DMS79 treated with DMSO at 0.1 percent for 48 hours (cell line): Measurements from ENCODE around the gene ZNF841.
"Not testable (repeated sequence)": the region's sequence is repeated elsewhere in the genome, so short reads cannot be mapped to it uniquely, and the experiment has no call there.

Experiments
- DNase-seq: peaks from one replicate; lab custom pipeline; 2025; lab: John Stamatoyannopoulos, UW

Gene ZNF841

GRCh38 chr19:52066258-52066863, 29.2 kb downstream of the ZNF841 start:
- DNase-seq: no peak

DNA sequence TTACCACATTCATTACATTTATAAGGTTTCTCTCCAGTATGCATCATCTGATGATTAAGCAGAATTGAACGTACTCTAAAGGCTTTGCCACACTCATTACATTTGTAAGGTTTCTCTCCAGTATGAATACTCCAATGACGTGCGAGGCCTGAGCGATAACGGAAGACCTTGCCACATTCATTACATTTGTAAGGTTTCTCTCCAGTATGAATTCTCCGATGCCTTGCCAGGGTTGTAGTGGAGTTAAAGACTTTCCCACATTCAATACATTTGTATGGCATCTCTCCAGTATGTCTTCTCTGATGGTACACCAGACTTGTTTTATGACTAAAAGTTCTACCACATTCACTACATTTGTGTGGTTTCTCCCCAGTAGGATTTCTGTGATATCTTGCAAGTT, 30.2 kb downstream of the ZNF841 start:
- DNase-seq: no peak

GRCh38 chr19:52056480-52056879, 39.1 kb downstream of the ZNF841 start:
- DNase-seq: not testable (repeated sequence)

GRCh38 chr19:52051736-52052135, 43.8 kb downstream of the ZNF841 start:
- not testable (repeated sequence) for DNase-seq

DNA sequence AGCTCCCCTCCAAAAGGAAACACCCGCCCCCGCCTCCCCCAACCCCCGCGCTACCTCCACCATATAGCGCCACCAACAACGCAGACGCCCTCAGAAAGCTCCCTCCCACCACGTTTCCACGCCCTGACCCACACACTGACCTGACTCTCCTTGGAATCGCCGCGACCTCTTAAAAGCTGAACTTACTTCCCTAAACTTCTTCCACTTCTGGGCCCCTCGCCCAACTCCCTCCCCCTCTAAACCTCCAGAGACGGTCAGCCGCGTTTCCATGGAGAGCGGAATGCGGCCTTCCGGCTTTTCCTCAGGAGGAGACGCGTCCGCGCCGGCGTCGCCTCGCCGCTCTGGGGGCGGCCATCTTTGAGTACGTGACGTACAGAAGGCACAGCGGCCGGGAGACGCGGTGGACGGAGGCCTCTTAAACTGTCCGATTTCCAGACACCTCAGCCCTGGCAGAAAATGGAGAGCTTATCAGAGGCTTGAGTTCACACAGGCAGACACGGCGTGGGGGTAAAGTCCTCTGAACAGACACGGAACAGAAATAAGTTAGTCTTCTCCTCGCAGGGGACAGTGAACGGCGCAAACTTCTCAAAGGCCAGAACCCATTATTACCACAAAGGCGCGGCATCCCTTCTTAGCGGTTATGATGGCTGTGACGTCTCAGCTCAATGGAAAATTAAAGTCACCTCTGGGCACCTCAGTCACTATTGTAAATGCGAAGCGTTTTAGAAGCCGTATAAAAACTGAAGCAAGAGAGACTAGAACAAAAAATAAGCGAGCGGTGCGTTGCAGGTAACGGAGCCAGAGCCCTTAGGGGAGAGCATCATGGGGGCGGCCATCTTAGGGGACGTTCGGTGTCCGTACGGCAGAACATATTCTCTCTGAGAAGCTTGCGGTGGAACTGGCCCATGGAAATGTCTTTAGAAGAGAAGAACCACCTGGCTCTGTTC, 46.7 kb downstream of the ZNF841 start, which contains the start of gene ZNF432:
ZNF432 (minus strand) TSS at position 284 of the 947 bp plus-strand sequence. CDS start 1,970 bp downstream, outside the sequence.
- peak; percentile 93 for DNase-seq

DNA sequence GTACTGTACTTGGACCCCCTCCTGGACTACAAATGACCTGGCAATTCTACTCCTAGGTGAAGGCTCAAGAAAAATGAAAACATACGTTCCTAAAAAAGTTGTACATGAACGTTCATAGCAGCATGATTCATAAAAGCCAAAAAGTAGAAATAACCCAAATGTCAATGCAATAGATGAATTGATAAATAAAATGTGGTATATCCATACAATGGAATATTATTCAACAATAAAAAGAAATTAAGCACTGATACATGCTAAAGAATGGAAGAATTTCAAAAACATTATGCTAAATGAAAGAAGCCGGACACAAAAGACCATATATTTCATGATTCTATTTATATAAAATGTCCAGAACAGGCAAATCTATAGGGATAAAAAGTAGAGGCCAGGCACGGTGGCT, 56.4 kb downstream of the ZNF841 start:
- no peak for DNase-seq

- no peak for DNase-seq
These were observed 61.4 kb downstream of the ZNF841 start for GRCh38 chr19:52034051-52034728.

GRCh38 chr19:52028780-52029123, 66.8 kb downstream of the ZNF841 start:
- DNase-seq: peak; percentile 76

DNA sequence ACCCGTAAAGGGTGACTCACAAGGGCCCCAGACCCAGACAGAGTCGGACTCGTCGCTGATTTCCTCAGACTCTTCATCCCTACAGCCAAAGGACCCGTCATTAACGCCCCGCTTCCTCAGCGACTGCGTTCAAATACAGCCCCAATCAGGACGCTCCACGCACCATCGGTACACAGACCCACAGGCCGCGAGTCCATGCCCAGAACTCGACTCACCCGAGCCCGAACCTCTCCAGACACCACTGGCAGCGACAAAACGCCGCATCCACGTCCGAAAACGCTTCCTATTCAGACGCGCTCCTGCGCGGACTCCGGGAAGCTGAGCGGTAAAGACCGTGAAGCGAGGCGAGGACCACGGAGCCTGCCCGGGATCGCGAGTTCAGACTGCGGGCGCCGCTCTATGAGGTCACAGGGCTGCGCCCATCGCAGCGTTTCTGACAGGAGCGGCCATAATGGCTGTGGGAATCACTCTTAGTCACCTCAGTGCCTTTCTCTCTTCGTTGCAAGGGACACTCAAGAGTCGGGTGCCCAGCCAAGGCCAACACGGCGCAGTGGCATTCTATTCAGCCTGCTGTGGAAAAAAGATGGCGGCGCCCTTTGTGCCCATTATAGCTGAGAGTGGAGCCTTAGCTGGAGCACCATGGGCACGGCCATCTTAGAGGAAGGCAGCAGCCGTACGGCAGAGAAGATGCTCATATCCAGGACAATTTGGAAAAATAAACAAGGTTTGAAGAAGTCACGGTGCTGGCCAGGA, 67.4 kb downstream of the ZNF841 start, which contains the start of gene ZNF614:
ZNF614 (minus strand) TSS at position 353 of the 753 bp plus-strand sequence. CDS start 2,634 bp downstream, outside the sequence.
- peak; percentile 99 for DNase-seq

DNA sequence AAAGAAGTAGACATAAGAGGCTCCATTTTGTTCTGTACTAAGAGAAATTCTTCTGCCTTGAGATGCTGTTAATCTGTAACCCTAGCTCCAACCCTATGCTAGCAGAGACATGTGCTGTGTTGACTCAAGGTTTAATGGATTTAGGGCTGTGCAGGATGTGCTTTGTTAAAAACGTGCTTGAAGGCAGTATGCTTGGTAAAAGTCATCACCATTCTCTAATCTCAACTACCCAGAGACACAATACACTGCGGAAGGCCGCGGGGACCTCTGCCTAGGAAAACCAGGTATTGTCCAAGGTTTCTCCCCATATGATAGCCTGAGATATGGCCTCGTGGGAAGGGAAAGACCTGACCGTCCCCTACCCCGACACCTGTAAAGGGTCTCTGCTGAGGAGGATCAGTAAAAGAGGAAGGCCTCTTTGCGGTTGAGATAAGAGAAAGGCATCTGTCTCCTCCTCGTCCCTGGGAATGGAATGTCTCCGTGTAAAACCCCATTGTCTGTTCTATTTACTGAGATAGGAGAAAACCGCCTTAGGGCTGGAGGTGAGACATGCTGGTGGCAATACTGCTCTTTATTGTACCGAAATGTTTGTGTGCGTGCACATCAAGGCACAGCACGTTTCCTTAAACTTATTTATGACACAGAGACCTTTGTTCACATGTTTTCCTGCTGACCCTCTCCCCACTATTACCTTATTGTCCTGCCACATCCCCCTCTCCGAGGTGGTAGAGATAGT, 69.1 kb downstream of the ZNF841 start:
- not testable (repeated sequence) for DNase-seq

DNA sequence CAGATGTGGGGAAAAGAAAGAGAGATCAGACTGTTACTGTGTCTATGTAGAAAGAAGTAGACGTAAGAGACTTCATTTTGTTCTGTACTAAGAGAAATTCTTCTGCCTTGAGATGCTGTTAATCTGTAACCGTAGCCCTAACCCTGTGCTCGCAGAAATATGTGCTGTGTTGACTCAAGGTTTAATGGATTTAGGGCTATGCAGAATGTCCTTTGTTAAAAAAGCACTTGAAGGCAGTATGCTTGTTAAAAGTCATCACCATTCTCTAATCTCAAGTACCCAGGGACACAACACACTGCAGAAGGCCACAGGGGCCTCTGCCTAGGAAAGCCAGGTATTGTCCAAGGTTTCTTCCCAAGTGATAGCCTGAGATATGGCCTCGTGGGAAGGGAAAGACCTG, 71.1 kb downstream of the ZNF841 start:
- DNase-seq: not testable (repeated sequence)

DNA sequence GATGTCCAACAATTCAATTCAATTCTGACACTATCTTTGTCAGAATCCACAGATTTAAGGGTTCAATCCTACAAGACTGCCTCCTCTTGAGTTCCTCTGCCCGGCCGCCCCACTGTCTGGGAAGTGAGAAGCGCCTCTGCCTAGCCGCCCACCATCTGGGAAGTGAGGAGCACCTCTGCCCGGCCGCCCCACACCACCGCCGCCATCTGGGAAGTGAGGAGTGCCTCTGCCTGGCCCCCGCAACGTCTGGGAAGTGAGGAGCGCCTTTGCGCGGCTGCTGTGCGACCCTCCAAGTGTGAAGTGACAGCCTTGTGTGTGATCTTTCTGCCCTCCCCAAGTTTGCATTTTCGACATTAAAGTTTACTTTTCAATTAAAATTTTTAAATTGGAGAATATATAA, 73.4 kb downstream of the ZNF841 start:
- DNase-seq: no peak

DNA sequence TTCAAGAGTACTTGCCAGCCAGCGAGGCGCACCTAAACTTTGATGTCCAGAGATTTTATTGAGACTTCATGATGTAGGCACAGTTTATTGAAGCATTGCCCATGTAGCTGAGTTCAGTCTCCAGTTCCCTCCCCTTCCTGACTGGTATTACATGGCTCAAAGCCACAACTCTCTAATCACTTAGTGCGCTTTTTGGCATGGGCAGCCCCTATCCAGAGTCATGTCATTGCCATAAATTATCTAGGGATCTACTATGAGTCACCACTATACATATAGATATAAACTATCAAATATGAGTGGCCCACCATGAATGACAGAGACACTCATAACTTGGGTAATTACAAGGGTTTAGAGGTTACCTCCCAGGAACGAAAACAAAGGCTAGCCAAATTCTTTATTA, 75.1 kb downstream of the ZNF841 start:
- no peak for DNase-seq
